ENCODE results near the gene FBL.
"Not testable (repeated sequence)": the region's sequence is repeated elsewhere in the genome, so short reads cannot be mapped to it uniquely, and the experiment has no call there.

Gene FBL

GRCh38 chr19:39875401-39875864 is 29.3 kb upstream of the FBL start:
- not testable (repeated sequence) for DNase-seq

DNA sequence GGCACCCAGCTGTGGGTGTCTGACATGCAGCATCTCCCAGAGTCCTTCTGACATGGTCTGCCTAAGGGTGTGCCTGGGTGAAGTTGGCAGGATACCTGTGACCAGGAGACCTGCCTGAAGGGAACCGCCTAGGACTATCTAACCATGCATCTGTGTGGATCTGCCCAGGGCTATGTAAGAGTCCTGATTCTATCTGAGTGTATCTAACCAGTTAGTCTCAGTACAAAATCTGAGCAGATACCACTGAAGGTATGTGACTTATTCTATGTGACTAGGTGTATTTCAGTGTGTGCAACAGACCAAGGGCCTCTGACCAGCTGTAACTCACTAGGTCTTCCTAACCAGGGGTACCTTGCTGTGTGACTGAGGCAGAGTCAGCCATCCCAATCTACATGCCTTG is 28.2 kb upstream of the FBL start:
- DNase-seq: no peak

DNA sequence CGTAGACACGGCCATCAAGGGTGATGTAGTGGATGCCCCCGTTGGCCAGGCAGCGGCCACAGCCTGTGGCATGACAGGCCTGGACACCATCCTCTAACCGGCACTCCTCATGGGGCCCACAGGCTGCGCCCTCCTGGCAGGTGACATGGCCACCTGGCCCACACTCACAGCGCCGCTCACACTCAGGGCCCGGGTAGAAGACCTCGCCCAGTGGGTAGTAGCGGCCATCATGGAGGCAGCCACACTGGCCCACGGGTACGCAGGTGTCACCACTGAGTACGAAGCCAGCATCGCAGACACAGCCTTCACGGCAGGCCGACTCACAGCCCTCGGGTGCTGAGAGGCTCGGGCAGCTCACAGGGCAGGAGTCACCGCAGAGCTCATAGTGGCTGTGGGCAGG is 27.2 kb upstream of the FBL start:
- no peak for DNase-seq

DNA sequence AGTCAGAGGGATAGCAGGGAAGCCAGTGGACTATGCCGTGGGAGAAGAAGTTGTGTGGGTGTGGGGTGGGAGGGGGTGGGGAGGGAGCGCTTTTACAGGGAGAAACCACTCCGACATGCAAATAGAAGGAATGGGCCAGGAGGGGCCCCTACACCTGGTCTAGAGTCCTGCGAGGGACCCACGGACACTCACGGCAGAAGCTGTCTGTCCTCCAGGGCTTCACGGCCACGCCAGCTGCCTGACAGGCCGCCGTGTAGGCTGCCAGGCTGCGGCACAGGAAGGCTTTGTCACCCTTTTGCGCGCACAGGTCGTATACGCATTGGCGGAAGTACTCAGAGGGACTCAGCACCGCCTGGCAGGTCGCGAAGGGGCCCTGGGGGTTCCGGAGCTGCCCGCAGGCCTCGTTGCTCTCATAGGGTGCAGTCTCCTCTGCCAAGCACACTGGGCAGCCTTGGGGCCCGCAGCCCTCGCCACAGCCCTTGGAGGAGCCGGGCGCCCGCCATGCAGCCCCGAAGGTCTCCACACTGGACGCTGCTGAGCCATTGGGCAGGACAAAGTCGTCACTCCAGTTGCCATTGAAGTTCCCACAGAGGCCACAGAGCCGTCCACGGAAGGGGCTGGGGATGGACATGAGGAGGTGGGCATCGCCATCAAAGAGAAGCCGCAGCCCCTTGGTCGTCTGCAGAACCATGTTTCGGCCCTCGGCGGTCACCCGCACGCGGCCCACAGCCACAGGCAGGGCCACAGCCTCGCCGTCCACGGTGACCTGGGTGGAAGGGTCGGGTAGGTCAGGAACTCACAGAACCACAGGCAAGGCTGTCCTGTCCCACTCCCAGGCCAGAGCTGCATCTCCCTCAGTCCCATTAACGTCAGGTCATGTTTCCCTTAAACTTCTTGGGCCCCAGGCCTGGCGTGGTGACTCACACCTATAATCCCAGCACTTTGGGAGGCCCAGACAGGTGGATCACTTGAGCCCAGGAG is 26.0 kb upstream of the FBL start:
- no peak for DNase-seq

DNA sequence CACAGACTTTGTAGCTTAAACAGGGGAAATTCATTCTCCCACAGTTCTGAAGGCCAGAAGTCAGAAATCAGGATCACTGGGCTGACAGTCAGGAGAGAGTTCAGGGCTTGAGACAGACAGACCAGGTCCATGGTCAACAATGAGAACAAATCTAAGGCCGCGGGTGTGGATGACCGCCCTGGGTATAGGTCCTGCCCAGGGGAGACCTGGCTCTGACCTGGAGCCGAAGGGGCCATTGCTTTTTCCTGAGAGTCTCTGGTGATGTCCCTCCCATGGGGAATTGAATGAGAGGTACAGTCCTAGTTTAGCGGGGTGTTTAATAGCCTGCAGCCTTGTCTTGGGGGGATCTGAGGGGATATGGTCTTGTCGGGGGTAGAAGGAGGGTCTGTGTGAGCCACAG is 25.2 kb upstream of the FBL start:
- DNase-seq: no peak

GRCh38 chr19:39870171-39870971 is 24.2 kb upstream of the FBL start:
- DNase-seq: no peak

DNA sequence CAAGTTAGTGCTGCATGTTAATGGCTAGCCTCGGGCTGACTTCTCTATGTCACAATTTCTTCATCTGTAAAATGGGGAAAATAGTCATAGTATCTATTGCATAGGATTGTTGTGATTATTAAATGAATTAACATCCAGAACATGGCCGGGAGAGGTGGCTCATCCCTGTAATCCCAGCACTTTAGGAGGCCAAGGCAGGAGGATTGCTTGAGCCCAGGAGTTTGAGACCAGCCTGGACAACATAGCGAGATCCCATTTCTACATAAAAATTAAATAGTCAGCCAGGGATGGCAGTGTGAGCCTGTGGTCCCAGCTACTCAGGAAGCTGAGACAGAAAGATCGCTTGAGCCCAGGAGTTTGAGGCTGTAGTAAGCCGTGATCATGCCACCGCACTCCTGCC is 21.8 kb upstream of the FBL start:
- DNase-seq: no peak

- no peak for DNase-seq
These were observed 21.0 kb upstream of the FBL start for GRCh38 chr19:39867133-39867532.

DNA sequence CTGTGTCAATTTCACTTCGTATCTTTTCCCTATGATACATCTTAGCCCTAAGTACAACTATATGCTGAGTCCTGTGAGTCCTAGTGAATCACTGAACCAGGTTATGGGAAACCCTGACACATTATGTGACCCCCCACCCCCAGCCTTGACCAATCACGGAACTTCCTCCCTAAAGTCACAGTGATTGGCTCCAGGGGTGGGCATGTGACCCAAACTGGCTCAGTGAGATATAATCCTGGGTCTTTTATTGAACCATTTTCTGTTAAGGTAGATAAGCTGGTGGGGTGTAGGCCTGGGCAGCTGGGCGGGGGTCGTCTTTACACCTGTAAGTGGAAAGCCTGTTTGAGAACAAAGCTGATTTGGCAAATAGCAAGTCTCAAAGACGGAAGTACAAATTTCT is 19.8 kb upstream of the FBL start:
- no peak for DNase-seq

- no peak for DNase-seq
These were observed 19.0 kb upstream of the FBL start for GRCh38 chr19:39865186-39865585.

GRCh38 chr19:39864118-39864517 is 17.9 kb upstream of the FBL start:
- DNase-seq: no peak

DNA sequence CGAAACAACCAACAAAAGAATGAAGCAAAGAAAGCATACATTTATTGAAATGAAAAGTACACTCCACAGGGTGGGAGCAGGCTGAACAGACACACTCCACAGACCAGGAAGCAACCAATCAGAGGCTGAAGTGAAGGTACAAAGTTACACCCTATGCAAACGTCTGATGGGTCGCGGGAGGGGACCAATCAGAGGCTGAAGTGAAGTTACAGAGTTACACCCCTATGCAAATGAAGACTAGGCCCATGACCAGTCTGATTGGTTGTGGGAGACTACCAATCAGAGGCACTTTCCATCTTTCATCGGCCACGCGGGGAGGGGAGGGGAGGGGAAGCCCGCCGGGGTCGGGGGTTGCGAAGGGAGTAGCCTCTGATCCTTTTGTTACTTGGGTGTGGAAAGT is 12.4 kb upstream of the FBL start:
- no peak for DNase-seq

DNA sequence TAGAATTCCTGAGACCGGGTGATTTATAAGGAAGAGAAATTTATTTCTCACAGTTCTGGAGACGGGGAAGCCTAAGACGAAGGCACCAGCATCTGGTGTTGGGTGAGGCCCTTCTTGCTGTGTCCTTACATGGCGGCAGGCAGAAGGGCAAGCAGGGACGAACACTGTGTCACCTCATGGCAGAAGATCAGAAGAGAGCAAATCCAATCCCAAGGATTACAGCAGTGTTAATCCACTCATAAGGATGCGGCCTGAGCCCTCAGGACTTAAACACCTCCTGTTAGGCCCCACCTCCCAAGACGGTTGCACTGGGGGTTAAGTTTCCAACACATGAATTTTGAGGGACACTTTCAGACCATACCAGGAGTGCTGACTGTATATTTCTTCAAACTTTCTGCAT is 6.7 kb upstream of the FBL start:
- DNase-seq: no peak

DNA sequence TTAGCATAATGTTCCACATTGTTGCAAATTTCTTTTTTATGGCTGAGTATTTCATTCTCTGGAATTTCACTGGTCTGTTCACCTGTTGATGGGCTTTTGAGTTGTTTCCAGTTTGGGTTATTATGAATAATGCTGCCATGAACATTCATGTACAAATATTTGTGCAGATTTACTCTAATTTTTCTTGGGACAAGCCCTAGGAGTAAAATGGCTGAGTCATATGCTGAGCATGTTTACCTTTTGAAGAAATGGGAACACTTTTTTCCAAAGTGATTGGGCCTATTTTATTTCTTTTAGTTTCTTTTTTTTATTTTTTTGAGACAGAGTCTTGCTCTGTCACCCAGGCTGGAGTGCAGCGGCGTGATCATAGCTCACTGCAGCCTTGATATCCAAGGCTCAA is 4.7 kb upstream of the FBL start:
- no peak for DNase-seq

GRCh38 chr19:39848392-39848791 is 2.2 kb upstream of the FBL start:
- DNase-seq: no peak

- DNase-seq: no peak
These were observed 1.3 kb upstream of the FBL start for GRCh38 chr19:39847525-39847924.

DNA sequence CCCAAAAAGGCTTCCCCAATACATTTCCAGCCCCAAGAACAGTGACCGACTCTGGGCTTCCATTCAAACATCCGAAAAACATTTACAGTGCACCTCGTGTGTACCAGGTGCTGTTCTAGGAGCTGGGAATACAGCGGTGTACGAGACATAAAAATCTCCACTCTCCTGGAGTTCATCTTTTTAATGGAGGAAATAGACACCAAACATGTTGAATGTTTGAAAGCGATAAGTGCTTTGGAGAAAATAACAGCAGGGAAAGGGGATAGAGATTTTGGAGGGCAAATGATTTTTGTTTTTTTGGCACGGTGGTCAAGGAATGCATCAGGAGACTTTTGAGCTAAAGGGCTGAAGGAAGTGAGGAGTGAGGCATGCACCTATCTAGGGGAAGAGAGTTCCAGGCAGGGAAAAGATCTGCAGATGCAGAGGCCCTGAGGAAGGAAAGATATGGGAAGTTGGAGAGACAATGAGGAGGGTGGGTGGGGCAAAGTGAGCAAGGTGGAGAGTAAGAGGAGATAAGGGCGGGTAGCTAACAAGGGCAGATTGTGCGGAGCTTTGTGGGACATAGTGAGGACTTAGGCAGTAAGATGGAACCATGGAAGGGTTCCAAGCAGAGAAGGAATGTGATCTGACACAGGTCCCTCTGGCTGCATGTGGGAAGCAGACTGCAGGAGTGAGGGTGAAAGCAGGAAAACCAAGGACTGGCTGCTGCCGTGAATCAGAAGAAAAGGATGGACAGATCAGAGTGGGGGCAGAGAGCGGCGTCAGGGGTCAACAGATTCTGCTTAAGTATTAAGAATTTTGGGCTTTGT is 703 bp upstream of the FBL start:
- no peak for DNase-seq

GRCh38 chr19:39845584-39845932 is 621 bp downstream of the FBL start:
- no peak for DNase-seq

DNA sequence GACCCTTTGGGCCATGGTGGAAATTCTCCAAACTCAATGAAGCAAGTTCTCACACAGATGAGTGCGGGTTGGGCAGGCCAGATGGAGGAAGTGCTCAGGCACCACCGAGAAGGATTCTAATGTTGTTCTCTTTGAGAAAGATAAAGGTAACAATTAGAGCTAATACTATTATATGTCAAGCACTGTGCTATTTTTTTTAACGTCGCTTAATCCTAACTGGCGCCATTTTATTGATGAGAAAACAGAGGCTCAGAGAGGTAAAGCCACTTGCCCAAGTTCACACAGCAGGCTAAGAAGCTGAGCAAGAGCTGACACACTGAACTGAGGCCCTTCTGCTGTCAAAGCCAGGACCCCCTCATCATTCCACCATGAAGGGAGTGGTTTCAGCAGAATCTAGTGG is 1.0 kb downstream of the FBL start:
- DNase-seq: no peak

DNA sequence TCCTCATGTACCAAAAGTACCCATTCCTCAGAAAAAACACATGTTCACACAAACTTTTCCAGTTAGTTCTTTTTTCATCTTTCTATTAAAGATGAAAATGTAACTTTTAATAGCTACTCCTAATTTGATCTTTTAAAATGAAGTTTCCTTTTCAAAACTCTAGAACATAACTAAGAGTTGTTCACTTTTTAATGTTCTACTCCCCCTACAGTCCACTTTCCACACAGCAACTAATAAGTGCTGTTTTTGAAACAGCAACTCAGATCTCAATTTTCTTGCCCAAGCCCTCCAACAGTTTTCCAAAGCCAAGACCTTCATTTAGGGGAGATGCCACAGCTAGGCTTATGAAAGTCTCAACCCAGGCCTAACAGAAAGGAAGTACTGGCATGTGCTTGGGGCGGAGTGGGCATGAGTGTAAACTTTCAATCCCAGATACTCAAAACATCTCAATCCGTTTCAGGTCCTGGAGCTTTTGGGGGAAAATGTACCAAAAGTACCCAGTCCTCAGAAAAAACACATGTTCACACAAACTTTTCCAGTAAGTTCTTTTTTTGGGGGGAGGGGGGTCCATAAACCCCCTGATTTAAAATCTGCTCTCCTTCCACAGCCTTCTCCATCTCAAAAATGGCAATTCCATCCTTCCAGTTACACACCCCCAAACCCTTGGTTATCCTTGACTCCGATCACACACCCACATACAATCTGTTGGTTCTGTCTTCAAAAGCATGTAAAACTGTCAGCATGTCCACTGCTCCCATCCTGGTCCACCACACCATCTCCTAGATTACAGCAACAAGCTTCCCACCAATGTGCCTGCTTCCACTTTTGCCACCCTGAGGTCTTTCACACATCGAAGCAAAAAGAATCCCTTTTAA is 2.0 kb downstream of the FBL start:
- peak; percentile 20 for DNase-seq

- no peak for DNase-seq
These were observed 3.3 kb downstream of the FBL start for GRCh38 chr19:39842693-39843435.
